Upper lobe of right lung (tissue), 1 donor: ENCODE data around the gene GLS. TPM values are rescaled to one million over a fixed set of nuclear protein-coding genes. Genes with fewer than 3 reads are reported as not detected.

ENCODE experiments used
- ATAC-seq: fragments of 200-7000 bp; cut with Tn5 transposase; one replicate; pipeline ENCODE4 v1.9.1; 2020; ENCODE audit warnings: mild to moderate bottlenecking, moderate library complexity
- DNase-seq: peaks from one replicate; pipeline ENCODE4 v3.0.0-alpha.2; 2020
- H3K27ac ChIP-seq: fragments of 200-600 bp; one replicate; pipeline ENCODE4 v1.8.0; 2022
- H3K27me3 ChIP-seq: fragments of 200-600 bp; one replicate; pipeline ENCODE4 v1.8.0; 2022; ENCODE audit warnings: mild to moderate bottlenecking
- H3K36me3 ChIP-seq: fragments of 200-600 bp; one replicate; pipeline ENCODE4 v1.8.0; 2022
- H3K4me1 ChIP-seq: fragments of 200-600 bp; one replicate; pipeline ENCODE4 v1.8.0; 2022
- H3K4me3 ChIP-seq: fragments of 200-600 bp; one replicate; pipeline ENCODE4 v1.8.0; 2022; ENCODE audit warnings: mild to moderate bottlenecking
- H3K9me3 ChIP-seq: fragments of 200-600 bp; one replicate; pipeline ENCODE4 v1.8.0; 2022
- CTCF ChIP-seq: fragments of 200-600 bp; IDR thresholded peaks from one replicate; pipeline ENCODE4 v1.8.0; 2022; ENCODE audit warnings: antibody characterized with exemption
- intact Hi-C: fragments of 100-400 bp; cut with DNase I; formaldehyde crosslinking; loops from one replicate; pipeline ENCODE4 v1.11.0; 2022
- total RNA-seq: library from RNA; stranded (reverse); fragmentation: NEBNext Ultra II Directional; extraction: Animal tissue kit (Norgen Biotek cat#: 25700); gene quantifications from one replicate; pipeline ENCODE4 v1.2.1, GENCODE V29; 2021
- donor health status: DM: no; HTN: yes; CAD: no; lungs with severe emphysema.

The GLS gene
- total RNA-seq, 1 donor from 2014 or later: 209 TPM

DNA sequence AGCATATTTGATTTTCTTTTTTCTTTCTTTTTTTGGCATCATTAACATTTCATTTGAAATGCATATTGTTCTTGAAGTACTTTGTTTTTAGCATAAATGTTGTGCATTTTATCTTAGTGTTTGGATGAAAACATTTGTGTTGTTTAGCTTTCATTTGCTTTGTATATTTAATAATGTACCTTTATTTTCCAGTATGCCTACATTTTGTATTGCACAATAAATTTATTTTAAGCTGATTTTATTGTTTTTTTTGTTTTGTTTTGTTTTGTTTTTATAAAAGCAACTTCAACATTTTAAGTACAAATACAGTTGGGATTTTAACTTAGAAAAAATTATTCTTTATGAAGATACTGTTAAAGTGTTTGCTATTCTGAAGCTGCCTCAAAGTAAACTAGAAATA lies 54.4 kb downstream of the GLS start:
- Histone ChIP-seq H3K4me1 (peaks cover 14% of the 10 kb centered on the region), H3K4me3 (no peak overlapping the region), H3K9me3 (no peaks in the 10 kb centered on the region), H3K36me3 (peaks cover 40% of the 10 kb centered on the region), H3K27me3 (no peaks in the 10 kb centered on the region), H3K27ac (no peak overlapping the region)
- intact Hi-C loops: loop anchor here (10.0 kb wide), 1 partner anchor 50 kb away; no protein-coding TSS in a partner anchor
- TF ChIP-seq CTCF: no peak
- no peak for ATAC-seq
- no peak for DNase-seq

- ATAC-seq: no peak
- peak overlapping the region; percentile 6 for H3K27ac ChIP-seq
- H3K4me1 ChIP-seq: peaks cover 14% of the 10 kb centered on the region
- H3K36me3 ChIP-seq: peaks cover 2% of the 10 kb centered on the region
- H3K4me3 ChIP-seq: no peak overlapping the region
- DNase-seq: no peak
- intact Hi-C loops: loop anchor here (10.0 kb wide), 1 partner anchor 46 kb away; no protein-coding TSS in a partner anchor
- no peak for TF ChIP-seq CTCF
- H3K9me3 ChIP-seq: no peaks in the 10 kb centered on the region
- no peaks in the 10 kb centered on the region for H3K27me3 ChIP-seq
Measured at GRCh38 chr2:190938771-190939335, 58.2 kb downstream of the GLS start.

DNA sequence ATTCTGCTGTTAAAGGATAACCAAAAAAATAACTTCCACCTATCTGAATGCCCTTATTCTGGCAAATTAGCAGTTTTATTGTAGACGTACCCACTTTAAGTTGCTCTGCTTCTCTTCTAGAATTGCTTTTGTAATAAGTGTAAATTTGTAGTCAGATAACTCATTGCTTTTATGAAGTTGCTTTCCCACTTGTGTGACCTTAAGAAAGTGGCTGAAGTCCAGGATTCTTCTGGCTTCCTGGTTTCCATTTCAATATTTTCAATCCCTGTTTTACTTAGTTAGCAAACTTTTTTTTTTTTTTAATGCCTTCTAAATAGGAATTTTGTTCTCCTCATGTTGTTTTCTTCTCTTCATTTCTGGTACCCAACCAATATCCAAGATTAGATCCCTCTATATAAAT lies 59.8 kb downstream of the GLS start:
- Histone ChIP-seq H3K4me3 (no peak overlapping the region), H3K36me3 (no peaks in the 10 kb centered on the region), H3K27me3 (no peaks in the 10 kb centered on the region), H3K27ac (no peak overlapping the region), H3K9me3 (no peaks in the 10 kb centered on the region), H3K4me1 (peaks cover 14% of the 10 kb centered on the region)
- TF ChIP-seq CTCF: no peak
- intact Hi-C loops: no loop called here
- DNase-seq (no peak), ATAC-seq (no peak)

- DNase-seq (no peak), ATAC-seq (no peak)
- intact Hi-C loops: no loop called here
- Histone ChIP-seq H3K27ac (no peak overlapping the region), H3K27me3 (no peaks in the 10 kb centered on the region), H3K4me3 (no peak overlapping the region), H3K9me3 (no peaks in the 10 kb centered on the region), H3K36me3 (no peaks in the 10 kb centered on the region), H3K4me1 (peaks cover 20% of the 10 kb centered on the region)
- TF ChIP-seq CTCF: no peak
Measured at GRCh38 chr2:190941571-190941970, 61.0 kb downstream of the GLS start.

DNA sequence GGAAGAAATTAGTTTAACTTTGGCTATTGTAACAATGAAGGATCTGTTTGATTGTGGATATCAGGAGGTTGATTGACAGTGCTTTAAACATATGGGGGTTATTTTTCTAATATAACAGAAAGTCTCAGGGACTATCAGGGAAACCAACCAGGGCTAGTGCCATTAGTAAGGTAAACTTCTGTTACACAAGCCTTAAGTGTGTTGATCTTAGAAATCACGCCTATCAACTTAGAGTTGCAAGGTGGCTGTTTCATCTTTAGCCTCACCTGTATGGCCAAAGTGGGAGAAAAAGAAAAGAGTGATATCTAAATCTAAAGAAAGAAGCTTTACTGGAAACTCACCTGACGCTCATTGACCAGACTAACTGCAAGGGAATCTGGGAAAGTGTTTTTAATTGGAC lies 62.1 kb downstream of the GLS start:
- no peak for TF ChIP-seq CTCF
- H3K27me3 ChIP-seq: no peaks in the 10 kb centered on the region
- H3K4me3 ChIP-seq: no peak overlapping the region
- no peaks in the 10 kb centered on the region for H3K9me3 ChIP-seq
- ATAC-seq (peak; percentile 57), DNase-seq (no peak)
- H3K36me3 ChIP-seq: no peaks in the 10 kb centered on the region
- intact Hi-C loops: no loop called here
- peaks cover 31% of the 10 kb centered on the region for H3K4me1 ChIP-seq
- no peak overlapping the region for H3K27ac ChIP-seq

DNA sequence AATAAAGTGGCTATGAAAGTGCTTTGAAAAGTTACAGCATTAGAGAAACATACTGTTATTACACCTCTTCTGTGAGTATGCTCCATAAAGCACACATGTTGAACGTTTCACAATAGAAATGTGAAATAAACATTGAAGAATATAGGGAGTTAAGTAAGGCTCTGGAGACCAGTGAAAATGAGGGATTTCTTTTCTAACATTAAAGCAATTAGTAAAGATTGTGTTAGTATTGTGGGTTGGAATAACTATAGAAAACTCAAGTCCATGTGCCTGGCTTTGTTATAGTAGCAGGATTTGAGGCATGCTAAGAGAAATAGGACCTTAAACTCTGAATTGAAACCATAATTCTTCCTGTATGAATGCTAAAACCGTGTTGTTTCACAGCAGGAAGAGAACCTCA lies 63.1 kb downstream of the GLS start:
- H3K36me3 ChIP-seq: no peaks in the 10 kb centered on the region
- no peak overlapping the region for H3K27ac ChIP-seq
- DNase-seq (no peak), ATAC-seq (no peak)
- H3K9me3 ChIP-seq: no peaks in the 10 kb centered on the region
- peaks cover 35% of the 10 kb centered on the region for H3K4me1 ChIP-seq
- H3K4me3 ChIP-seq: no peak overlapping the region
- TF ChIP-seq CTCF: no peak
- H3K27me3 ChIP-seq: no peaks in the 10 kb centered on the region
- intact Hi-C loops: no loop called here
